Medulla oblongata (tissue), 1 donor: Measurements from ENCODE around the gene CTSW.

Experiments
- DNase-seq: peaks from one replicate; pipeline ENCODE4 v3.0.0-alpha.2; 2015; ENCODE audit errors: extremely low spot score

The CTSW gene

DNA sequence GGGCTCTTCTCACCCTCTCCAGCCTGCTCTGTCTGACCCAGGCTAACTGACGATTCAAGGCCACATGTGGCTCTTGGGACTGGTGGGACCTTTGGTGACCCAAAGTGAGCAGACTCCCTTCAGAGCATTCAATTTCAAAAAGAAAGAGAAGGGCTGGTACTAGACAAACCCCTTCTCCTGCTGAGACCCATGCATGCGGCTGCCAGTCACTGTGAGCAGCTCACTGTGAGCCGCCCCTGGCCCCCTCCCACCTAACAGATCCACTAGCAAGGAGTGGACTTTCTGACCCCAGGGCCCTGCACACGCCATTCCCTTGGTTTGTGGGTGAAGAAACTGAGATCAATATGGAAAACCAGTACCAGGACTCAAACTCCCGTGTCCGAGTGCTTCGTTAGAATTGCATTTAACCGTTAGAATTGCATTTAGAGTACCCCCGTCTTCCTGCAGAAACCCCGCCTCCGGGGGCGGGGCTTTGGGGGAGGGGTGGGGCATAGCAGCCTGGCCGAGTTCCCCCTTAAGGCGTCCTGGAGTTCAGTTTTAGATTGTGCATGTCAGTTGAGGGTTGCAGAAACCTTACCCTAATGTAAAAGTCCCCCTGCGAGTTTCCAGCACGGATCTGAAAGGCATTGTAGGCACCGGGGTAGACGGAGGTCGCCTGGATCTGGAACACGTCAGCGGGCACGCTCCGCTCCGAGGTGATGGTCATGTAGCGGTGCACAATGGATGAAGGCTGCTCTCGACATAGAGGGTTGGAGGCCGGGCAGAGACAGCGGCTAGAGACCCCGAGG is 12.2 kb upstream of the CTSW start:
- no peak for DNase-seq

DNA sequence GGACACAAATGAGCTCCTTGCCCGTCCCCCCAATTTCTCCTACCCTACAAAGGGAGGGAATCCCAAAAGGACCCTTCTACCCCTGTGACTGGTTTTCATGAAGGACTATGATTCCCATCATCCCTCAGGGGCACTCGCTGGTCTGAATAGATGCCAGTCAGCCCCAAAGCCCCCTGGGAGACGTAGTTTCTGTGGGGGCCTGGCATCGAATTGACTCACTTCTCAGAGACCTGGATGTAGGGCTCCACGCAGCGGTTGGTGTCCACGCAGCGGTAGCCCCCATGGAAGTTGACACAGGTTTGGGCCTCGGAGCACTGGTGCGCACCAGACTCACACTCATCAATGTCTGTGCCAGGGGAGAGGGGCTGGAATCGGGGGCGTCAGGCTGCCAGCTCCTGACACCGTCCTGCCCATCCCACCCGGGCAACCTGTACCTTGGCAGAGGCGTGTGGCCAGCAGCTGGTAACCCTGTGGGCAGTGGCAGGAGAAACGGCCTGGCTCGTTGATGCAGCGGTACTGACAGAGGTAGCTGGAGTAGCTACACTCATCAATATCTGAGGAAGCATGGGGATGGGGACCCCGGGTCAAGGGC is 11.5 kb upstream of the CTSW start:
- DNase-seq = peak; percentile 38

DNA sequence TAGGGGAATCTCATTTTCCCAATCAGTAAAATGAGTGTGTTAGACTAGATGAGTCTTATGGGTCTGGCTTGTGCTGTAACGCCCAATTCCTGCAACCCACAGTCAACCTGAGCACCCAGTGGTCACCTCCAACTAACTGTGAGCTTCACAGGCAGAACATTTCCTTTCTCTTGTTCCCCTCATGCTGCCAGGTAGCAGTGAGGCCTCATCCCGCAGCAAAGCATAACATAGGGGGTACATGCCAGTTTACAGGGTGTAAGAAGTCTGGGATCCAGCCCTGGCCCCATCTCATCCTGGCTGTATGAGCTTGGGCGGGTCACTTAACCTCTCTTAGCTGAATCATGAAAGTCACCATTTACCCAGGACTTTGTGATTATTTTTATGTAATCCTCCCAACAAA is 10.7 kb upstream of the CTSW start:
- no peak for DNase-seq

DNA sequence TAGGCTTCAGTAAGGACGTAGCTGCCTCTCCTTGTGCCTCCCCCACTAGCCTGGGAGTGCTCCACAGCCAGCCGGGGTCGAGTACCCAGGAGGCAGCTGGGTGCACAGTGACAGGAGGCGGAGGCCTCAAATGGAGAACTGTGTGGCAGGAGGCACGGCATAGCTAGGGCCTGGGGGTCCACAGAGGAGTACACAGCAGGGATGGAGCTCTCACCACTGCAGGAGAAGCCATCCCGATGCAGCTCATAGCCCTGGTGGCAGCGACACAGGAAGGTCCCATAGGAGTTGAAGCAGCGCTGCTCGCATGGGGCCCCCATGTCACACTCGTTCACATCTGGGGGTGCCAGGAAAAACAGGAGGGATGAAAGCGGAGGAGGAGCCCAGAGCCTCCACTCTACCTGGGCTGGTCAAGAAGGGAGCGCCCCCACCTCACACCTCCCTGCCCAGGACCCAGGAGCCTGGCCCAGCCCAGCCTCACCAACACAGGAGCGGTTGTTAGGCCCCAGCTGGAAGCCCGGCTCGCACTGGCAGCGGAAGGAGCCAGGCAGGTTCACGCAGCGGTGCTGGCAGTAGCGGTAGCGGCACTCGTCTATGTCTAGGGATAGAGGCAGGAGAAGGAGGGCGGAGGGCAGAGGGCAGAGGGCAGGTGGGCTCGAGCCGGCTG is 9.9 kb upstream of the CTSW start:
- DNase-seq = no peak

DNA sequence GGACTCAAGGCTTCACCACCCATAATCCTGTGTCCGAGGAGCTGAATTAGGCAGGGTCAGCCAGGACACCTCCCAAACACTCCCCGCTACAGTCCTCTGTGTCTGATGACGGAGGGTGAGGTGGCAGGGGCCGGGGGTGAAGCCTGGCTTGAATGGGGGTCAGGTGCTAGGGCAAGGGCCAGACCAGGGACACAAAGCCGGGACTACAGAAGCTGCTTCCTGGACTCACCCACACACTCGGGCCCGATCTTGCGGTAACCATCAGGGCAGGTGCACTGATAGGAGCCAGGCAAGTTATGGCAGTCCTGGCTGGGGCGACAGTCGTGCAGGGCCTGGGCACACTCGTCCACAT is 9.4 kb upstream of the CTSW start:
- DNase-seq = no peak

DNA sequence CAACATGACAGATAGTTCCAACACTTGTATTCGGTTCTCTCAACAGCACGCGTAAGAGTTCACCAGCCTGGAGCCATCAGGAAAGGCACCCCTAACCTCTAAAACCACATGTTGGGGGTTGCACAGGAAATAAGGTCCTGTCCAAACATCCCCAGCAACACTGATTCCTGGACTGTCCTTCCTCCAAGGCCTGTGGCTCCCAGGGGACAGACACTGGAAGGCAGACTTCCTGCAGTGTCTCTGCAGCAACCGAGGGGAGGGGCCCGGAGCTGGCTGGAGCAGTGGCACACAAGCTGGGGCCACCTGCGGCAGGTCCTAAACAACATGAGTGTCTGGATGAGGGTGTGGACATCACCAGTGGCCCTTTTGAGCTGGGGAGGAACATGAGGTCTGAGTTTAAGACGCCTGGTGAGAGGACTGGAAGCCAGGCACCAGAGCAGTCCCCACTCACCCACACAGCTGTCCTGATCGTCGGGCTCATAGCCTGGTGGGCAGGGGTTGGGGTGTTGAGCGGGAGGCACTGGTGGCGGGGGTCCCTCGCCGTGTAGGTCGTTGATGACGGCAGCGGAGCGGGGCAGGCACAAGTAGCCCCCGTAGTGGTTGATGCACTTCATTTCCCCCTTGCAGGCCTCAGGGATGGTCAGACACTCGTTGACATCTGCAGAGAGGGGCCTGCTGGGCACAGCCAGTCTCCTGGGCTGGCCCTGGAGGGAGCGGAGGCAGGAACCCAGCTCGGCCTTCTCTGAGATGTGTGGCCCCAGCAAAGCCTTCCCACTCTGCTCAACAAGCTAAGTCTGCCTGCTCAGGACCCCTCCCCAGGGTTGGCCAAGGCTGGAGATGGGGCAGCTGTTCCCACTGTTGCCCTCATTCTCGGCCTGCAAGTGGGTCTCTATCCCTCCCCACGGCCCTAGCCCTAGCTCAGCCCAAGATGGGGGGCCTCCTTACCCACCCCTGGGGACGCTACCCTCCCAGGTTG is 8.6 kb upstream of the CTSW start:
- no peak for DNase-seq

DNA sequence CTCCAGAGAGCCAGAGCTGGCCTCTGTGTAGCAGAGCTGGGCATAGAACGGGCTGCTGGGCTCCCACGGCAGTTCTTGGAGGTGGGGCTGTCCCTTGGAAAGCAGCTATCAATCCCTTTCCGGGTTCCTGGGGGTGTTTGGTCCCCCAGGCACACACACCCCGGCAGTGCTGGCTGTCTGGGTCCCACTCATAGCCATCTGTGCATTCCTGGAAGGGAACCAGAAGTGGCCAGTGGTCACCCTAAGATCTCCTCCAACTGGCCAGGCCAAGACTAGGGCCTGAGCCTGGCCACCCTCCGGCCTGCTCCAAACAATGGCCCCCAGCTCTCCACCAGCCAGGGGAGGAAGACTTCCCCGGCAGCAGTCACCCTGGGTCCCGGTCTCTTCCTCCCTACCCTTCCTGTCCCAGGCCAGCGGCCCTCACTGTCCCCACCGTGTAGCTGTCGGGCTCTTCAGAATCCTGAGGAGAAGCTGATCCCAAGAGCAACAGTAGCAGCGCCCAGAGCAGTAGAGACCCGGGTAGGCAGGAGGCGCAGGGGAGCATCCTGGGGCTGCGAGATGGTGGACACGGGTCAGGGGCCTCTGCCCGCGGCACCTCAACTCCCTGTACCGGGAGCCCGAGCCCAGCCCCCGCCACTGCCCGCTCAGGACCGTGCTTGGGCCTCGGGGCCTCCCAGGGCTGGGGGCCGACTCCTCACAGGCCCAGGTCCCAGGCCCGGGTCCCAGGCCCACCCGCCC is 7.7 kb upstream of the CTSW start:
- no peak for DNase-seq

DNA sequence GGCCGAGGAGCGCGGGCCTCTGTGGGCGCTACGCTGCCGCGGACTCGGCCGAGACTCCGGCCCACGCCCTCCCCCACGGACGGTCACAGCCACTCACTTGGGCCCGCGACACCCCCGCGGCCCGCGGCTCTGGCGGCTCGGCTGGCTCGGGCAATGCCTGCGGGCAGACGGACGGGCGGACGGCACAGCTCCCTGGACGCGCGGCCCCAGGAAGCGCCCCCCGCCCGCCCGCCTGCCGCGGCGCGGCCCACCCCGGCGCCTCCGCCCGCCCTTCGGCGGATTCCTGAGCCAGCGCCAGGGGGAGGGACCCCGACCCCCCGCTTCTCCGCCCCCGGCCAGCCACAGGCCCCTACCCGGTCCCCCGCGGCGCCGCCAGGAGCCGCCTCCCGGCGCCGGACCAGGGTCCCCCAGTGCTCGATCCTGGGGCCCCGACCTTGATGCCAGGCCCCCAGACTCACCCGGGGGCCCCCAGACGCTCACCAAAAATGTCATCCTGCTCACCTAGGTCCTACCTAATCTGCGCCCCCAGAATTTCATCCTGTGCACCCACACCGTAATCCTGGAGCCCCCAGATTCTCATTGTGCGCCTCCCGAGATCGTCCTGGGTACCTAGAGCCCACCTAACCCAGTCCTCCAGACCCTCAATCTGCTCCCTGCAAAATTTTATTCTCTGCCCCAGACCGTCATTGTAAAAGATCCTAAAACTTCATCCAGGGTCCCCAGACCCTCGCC is 6.9 kb upstream of the CTSW start, which contains the start of gene EFEMP2:
EFEMP2 (minus strand) TSS at position 215 of the 732 bp plus-strand sequence. CDS start 446 bp downstream, outside the sequence.
- DNase-seq = no peak

DNA sequence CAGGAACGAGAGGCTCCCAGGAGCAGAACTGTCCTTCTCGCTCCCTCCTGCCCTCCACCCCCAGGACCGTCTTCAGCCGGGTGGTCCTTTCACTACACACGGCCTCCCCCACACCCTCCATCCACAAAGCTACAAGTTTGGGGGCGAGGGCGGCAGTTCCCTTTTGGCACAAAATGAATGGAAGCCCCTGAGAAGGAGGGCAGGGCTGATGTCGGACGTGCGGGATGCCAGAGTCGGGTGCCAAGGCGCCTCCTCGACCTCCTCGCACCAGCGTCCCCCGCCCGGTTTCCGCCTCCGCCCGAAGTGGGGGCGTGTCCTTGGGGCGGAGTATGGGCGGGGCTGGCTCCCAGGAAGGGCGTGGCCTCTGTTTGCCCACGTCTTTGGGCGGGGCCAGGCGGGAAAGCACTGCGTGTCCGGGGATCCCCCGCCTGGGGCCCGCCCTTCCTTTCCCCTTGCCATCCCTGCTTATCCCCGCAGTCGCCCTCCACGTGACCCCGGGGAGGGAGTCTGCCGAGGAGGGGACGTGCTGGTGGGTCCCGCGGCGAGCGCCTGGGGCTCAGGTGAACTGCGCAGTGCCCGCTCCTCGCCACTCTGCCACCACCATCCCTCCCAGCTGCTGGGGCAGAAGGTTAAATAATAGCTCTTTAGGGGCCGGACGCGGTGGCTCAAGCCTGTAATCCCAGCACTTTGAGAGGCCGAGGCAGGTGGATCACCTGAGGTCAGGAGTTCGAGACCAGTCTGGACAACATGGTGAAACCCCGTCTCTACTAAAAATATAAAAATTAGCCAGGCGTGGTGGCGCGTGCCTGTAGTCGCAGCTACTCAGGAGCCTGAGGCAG is 6.1 kb upstream of the CTSW start:
- peak; percentile 94 for DNase-seq

DNA sequence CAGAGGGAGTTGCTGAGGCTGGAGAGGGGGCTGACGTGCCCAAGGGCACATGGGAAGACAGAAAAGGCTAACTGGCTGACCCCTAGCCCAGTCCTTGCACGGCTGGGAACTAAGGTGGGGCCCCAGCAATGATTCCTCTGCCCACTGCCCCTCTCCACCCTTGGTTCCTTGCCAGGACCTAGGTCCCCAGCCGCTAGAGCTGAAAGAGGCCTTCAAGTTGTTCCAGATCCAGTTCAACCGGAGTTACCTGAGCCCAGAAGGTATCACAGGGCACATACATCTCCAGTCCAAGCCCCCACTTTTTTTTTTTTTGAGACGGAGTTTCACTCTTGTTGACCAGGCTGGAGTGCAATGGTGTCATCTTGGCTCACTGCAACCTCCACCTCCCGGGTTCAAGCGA is 390 bp downstream of the CTSW start:
- no peak for DNase-seq

DNA sequence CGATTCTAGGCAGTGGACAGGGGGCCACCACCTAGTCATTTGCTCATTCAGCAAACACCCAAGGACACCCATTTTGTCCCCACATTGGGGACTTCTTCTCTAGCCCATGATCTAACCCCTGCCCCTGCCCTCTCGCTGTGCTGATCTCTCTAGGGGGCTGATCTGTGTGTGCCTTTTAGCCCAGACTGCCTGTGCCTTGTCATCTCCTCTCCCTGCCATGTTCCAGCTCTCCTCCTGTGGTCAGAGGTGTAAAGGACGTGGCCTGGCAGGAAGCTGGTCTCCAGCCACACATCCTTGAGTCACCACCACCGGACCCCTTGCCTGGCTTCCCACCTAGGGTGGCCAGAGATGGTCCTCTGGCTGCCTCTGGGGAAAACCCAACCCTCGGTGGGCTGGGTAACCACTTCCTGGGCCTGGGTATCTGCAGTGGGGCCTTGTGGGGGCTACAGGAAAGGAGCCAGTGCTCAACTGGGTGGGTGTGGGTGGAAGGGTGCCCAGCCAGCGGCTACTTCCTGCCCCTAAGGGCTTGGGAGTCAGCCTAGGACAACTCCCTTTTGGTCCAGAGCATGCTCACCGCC is 1.3 kb downstream of the CTSW start:
- DNase-seq = no peak

DNA sequence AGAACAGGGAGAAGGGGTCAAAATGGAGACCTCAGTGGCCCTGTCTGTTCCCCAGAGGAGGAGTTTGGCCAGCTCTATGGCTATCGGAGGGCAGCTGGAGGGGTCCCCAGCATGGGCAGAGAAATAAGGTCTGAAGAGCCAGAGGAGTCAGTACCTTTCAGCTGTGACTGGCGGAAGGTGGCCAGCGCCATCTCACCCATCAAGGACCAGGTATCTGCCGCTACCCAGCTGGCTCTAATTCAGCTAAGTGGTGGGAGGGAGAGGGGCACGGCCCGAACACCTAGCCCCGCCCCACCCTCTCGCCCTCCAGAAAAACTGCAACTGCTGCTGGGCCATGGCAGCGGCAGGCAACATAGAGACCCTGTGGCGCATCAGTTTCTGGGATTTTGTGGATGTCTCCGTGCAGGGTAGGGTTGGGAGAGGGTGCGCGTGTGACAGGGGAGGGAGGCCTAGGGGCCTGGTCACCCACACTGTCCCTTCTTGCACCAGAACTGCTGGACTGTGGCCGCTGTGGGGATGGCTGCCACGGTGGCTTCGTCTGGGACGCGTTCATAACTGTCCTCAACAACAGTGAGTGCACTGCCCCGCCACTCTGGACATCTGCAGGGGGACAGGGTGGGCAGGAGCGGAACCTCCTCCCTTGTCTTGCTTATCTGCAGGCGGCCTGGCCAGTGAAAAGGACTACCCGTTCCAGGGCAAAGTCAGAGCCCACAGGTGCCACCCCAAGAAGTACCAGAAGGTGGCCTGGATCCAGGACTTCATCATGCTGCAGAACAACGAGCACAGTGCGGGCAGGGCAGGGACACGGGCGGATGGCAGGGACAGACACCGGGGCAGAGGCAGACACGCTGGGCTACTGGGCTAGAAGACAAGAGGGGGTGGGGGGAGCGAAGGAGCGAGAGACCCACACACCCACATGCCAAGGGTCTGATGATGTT is 2.8 kb downstream of the CTSW start:
- DNase-seq = no peak

DNA sequence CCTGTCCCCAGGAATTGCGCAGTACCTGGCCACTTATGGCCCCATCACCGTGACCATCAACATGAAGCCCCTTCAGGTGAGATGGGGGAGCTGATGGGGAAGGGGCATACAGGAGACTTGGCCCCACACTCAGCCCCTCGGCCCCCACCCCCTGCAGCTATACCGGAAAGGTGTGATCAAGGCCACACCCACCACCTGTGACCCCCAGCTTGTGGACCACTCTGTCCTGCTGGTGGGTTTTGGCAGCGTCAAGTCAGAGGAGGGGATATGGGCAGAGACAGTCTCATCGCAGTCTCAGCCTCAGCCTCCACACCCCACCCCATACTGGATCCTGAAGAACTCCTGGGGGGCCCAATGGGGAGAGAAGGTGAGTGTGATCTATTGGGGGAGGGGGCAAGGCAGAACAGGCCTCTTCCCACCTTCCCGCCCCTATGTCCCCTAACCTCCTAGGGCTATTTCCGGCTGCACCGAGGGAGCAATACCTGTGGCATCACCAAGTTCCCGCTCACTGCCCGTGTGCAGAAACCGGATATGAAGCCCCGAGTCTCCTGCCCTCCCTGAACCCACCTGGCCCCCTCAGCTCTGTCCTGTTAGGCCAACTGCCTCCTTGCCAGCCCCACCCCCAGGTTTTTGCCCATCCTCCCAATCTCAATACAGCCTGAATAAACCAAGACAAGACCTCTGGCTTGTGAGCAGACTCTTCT is 3.6 kb downstream of the CTSW start:
- DNase-seq = no peak

DNA sequence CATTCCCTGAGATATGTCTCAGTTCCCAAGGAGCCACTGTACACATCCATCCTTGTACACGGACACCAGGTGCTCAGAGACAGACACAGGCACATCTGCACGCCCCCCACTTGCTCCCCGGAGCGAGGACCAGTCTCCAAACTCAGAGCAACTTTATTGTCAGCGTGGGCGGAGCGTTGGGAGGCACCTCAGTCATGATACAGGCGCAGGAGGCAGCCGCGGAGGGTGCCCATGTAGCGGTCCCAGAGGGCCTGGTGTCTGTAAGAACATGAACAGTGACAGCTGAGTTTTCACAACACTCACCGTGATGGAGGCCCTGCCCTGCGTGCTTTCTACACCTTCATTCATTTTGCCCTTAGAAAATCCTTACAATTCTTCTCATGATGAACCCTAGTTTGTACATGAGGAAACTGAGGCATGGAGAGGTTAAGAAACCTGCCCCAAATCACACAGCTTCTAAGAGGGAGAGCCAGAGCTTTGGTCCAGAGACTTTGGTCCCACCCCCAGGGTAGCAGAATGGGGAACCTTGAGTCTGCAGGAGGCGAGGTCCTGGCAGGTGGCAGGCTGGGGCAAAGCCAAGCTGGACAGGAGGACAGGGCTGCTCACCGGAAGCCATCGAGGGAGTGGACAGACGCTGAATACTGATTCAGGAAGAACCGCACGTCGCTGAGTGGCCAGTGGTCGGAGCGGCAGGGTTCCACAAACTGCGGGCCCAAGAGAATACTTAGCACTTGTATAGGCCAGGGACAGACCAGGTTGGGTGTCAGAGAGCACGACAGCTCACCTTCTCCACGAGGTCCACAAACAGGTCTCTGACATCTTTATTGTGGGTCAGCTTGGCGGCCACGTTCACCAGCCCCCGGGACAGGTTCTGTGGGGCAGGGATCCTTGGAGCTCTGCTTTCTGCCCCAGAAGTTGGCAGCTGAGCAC is 4.4 kb downstream of the CTSW start:
- no peak for DNase-seq

DNA sequence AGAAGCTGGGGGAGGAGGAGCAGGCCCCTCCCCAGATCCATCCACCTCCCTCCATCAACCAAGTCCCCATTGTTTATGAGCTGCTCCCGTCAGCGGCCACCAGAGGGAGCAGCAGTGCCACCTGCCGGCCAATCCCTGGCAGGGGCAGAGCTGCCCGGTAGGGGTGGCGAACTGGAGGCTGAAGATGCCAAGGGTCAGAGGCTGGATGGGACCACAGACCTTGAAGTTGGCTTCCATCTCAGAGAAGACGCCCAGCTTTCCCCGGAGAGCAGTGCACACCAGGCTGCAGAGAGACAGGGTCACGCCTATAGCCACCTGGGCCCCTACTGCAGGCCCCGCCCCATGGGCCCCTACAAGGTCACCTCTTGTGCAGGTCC is 5.1 kb downstream of the CTSW start:
- peak; percentile 86 for DNase-seq

DNA sequence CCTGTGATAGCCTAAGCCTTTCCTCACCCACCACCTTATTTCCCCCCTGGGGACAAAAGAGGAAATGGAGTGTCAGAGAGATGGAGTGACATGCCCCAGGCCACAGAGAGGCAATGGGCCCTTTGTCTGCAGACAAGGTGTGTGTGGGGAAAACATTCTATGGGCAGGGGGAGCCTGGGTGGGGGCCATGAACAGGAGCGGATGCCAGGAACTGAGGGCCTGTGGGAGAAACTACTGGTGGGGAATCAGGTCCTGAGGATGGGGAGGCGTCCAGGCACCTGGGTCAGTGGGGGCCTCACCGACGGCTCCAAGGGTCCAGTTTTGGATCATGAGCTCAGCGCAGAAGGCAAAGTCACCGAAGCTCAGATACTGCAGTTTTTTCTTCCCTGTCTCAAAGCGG is 5.6 kb downstream of the CTSW start:
- no peak for DNase-seq
